ENCODE results near the gene ZSWIM4. TPM values are rescaled to one million over a fixed set of nuclear protein-coding genes. Genes with fewer than 3 reads are reported as not detected.

The ZSWIM4 gene
- total and polyA plus RNA-seq, 2 of the 13 experiments (the other 11 are each of a cell fraction or from before 2014, with no cell fraction given) = 0.33 to 0.86 TPM

DNA sequence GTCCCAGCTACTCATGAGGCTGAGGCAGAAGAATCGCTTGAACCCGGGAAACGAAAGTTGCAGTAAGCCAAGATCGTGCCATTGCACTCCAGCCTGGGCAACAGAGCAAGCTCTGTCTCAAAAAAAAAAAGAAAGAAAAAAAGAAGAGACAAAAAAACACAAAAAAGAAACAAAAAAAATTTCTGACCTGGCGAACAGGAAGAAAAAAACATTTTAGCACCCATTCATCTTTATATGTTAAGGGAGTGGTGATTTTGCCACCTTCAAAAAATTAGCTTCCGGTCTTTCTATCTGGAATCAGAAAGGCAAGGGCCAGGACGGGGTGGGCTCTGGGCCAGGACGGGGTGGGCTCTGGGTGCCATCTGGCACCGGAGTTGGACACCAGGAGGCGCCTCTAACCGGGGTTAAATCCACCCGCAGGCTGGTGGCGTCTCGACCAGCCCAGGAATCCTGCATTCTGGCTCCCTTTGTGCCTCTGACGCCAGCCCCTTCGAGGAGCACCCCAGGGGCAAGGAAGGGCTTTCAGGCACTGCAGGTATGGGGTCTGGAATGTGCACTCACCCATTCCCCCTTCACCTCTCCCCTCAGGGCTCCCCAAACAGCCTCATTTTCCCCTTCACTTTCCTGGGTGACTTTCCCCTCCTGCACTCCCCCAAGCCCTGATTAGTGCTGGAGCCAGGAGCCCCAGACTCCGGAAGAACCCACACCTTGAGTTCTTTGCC is 10.4 kb upstream of the ZSWIM4 start (continued):
- TF ChIP-seq, protein P1, sequence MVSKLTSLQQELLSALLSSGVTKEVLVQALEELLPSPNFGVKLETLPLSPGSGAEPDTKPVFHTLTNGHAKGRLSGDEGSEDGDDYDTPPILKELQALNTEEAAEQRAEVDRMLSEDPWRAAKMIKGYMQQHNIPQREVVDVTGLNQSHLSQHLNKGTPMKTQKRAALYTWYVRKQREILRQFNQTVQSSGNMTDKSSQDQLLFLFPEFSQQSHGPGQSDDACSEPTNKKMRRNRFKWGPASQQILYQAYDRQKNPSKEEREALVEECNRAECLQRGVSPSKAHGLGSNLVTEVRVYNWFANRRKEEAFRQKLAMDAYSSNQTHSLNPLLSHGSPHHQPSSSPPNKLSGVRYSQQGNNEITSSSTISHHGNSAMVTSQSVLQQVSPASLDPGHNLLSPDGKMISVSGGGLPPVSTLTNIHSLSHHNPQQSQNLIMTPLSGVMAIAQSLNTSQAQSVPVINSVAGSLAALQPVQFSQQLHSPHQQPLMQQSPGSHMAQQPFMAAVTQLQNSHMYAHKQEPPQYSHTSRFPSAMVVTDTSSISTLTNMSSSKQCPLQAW (CRISPR knock-in tag; IDR thresholded peaks at IDR 0.05) = no peak
- TF ChIP-seq YEATS4 (CRISPR knock-in tag; IDR thresholded peaks at IDR 0.05; ENCODE audit: borderline replicate concordance) (no peak), ZNF34 (CRISPR knock-in tag; IDR thresholded peaks at IDR 0.05; ENCODE audit: borderline replicate concordance) (no peak), KLF16 (CRISPR knock-in tag; IDR thresholded peaks at IDR 0.05) (no peak), ZFYVE20 (CRISPR knock-in tag; IDR thresholded peaks at IDR 0.05; ENCODE audit: borderline replicate concordance, low read depth) (no peak), ZNF431 (CRISPR knock-in tag; IDR thresholded peaks at IDR 0.05; ENCODE audit: borderline replicate concordance, low read depth) (no peak), NFE2L2 (IDR thresholded peaks at IDR 0.05; ENCODE audit: low read length) (no peak), ZNF644 (CRISPR knock-in tag; IDR thresholded peaks at IDR 0.05; ENCODE audit: low read depth) (no peak), XBP1 (CRISPR knock-in tag; IDR thresholded peaks at IDR 0.05) (no peak), SAFB2 (CRISPR knock-in tag; IDR thresholded peaks at IDR 0.05; ENCODE audit: borderline replicate concordance, low read depth) (no peak), DNMT3B (CRISPR knock-in tag; conservative IDR thresholded peaks at IDR 0.05) (no peak), KLF12 (CRISPR knock-in tag; IDR thresholded peaks at IDR 0.05; ENCODE audit: borderline replicate concordance) (no peak), PLRG1 (conservative IDR thresholded peaks at IDR 0.05) (no peak), ASH2L (IDR thresholded peaks at IDR 0.05; ENCODE audit: insufficient read length, low read depth, low read length) (peak; percentile 28), HMG20B (CRISPR knock-in tag; conservative IDR thresholded peaks at IDR 0.05) (no peak), ZNF570 (CRISPR knock-in tag; IDR thresholded peaks at IDR 0.05; ENCODE audit: borderline replicate concordance) (no peak), ZFP36L2 (CRISPR knock-in tag; IDR thresholded peaks at IDR 0.05) (no peak), TBL1XR1 (IDR thresholded peaks at IDR 0.05; ENCODE audit: borderline replicate concordance, low read length, partially characterized antibody) (no peak), KDM2A (CRISPR knock-in tag; IDR thresholded peaks at IDR 0.05; ENCODE audit: borderline replicate concordance, low read depth) (peak; percentile 56; the same call in 1 of the 2 replicates), RXRB (CRISPR knock-in tag; IDR thresholded peaks at IDR 0.05; ENCODE audit: borderline replicate concordance) (0 out of 2 replicates have a peak, but pooled peaks have one; percentile 29), SOX6 (IDR thresholded peaks at IDR 0.05) (no peak), SOX6 (CRISPR knock-in tag; IDR thresholded peaks at IDR 0.05) (no peak), PPARG (CRISPR knock-in tag; conservative IDR thresholded peaks at IDR 0.05) (no peak), ZBTB42 (CRISPR knock-in tag; IDR thresholded peaks at IDR 0.05) (no peak)
- TF ChIP-seq, protein P2, sequence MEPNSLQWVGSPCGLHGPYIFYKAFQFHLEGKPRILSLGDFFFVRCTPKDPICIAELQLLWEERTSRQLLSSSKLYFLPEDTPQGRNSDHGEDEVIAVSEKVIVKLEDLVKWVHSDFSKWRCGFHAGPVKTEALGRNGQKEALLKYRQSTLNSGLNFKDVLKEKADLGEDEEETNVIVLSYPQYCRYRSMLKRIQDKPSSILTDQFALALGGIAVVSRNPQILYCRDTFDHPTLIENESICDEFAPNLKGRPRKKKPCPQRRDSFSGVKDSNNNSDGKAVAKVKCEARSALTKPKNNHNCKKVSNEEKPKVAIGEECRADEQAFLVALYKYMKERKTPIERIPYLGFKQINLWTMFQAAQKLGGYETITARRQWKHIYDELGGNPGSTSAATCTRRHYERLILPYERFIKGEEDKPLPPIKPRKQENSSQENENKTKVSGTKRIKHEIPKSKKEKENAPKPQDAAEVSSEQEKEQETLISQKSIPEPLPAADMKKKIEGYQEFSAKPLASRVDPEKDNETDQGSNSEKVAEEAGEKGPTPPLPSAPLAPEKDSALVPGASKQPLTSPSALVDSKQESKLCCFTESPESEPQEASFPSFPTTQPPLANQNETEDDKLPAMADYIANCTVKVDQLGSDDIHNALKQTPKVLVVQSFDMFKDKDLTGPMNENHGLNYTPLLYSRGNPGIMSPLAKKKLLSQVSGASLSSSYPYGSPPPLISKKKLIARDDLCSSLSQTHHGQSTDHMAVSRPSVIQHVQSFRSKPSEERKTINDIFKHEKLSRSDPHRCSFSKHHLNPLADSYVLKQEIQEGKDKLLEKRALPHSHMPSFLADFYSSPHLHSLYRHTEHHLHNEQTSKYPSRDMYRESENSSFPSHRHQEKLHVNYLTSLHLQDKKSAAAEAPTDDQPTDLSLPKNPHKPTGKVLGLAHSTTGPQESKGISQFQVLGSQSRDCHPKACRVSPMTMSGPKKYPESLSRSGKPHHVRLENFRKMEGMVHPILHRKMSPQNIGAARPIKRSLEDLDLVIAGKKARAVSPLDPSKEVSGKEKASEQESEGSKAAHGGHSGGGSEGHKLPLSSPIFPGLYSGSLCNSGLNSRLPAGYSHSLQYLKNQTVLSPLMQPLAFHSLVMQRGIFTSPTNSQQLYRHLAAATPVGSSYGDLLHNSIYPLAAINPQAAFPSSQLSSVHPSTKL (CRISPR knock-in tag; IDR thresholded peaks at IDR 0.05) = no peak
